HepG2 (cell line): ENCODE results near the gene TBC1D1. TPM values are rescaled to one million over a fixed set of nuclear protein-coding genes. Genes with fewer than 3 reads are reported as not detected.

Source experiments
- MTA1 ChIP-seq: sonication (generic); formaldehyde crosslinking; IDR thresholded peaks from 2 replicates; pipeline ENCODE4 v1.4.0; 2020; ENCODE audit warnings: missing genetic modification reagents, mild to moderate bottlenecking, borderline replicate concordance
- SIX4 ChIP-seq: sonication (generic); formaldehyde crosslinking; IDR thresholded peaks from 2 replicates; pipeline ENCODE4 v1.4.0; 2020; ENCODE audit warnings: missing genetic modification reagents
- ZNF136 ChIP-seq: sonication (generic); formaldehyde crosslinking; IDR thresholded peaks from 2 replicates; pipeline ENCODE4 v1.8.1; 2022; ENCODE audit warnings: low read depth, mild to moderate bottlenecking, moderate library complexity, missing genetic modification reagents
- ZNF501 ChIP-seq: sonication (generic); formaldehyde crosslinking; IDR thresholded peaks from 2 replicates; pipeline ENCODE4 v1.5.1; 2020; ENCODE audit warnings: mild to moderate bottlenecking, moderate library complexity, missing genetic modification reagents
- ZNF646 ChIP-seq: sonication (generic); formaldehyde crosslinking; IDR thresholded peaks from 2 replicates; pipeline ENCODE4 v1.9.0; 2021; ENCODE audit warnings: mild to moderate bottlenecking, missing genetic modification reagents
- polyA plus RNA-seq, 8 experiments: library from polyadenylated mRNA; depleted of rRNA in 3 of 8; stranded (reverse) in 7 of 8; unstranded in 1 of 8; fragments of >200 nt; fragmentation: Illumina TruSeq in 4 of 8; extraction: Trizol in 4 of 8; gene quantifications; 2 replicates each; pipeline versions ENCODE4 v1.2.1 to v1.2.3, GENCODE V29; 2011 to 2016; ENCODE audit warnings: low read depth in 4 of 8, missing spikeins in 1 of 8, mixed read lengths in 1 of 8; ENCODE audit not compliant: insufficient read depth in 1 of 8
- total RNA-seq, 5 experiments: library from RNA; depleted of rRNA; stranded (reverse); fragments of >200 nt; fragmentation: Illumina TruSeq; extraction: Trizol; gene quantifications; 2 replicates each; pipeline ENCODE4 v1.2.3, GENCODE V29; 2016; ENCODE audit warnings: low read depth in 1 of 5
- TF ChIP-seq, protein P1 (sequence below): sonication (generic); formaldehyde crosslinking; IDR thresholded peaks from 2 replicates; pipeline ENCODE4 v1.5.1; 2020; ENCODE audit warnings: missing genetic modification reagents, mild to moderate bottlenecking, borderline replicate concordance
- TF ChIP-seq, protein P2 (sequence below): IDR thresholded peaks from 2 replicates; pipeline ENCODE4 v1.6.1; 2016; ENCODE audit warnings: missing compliant biosample characterization, missing genetic modification reagents, borderline replicate concordance
- TF ChIP-seq, protein P3 (sequence below): sonication (generic); formaldehyde crosslinking; IDR thresholded peaks from 2 replicates; pipeline ENCODE4 v1.4.0; 2020; ENCODE audit warnings: mild to moderate bottlenecking, missing genetic modification reagents
- TF ChIP-seq, protein P4 (sequence below), 2 experiments: sonication (generic) in 1 of 2; formaldehyde crosslinking in 1 of 2; IDR thresholded peaks; 2 replicates each; pipeline versions ENCODE4 v1.4.0 to v1.6.1; 2018 to 2020; ENCODE audit warnings: missing genetic modification reagents in 2 of 2, borderline replicate concordance in 1 of 2, low read depth in 1 of 2, mild to moderate bottlenecking in 1 of 2, missing biosample characterization in 1 of 2

TBC1D1 gene
- total and polyA plus RNA-seq, 2 of the 13 experiments (the other 11 are each of a cell fraction or from before 2014, with no cell fraction given): 37.3 to 62.8 TPM

GRCh38 chr4:38132843-38133662, 242.2 kb downstream of the TBC1D1 start (continued):
- TF ChIP-seq, protein P1, sequence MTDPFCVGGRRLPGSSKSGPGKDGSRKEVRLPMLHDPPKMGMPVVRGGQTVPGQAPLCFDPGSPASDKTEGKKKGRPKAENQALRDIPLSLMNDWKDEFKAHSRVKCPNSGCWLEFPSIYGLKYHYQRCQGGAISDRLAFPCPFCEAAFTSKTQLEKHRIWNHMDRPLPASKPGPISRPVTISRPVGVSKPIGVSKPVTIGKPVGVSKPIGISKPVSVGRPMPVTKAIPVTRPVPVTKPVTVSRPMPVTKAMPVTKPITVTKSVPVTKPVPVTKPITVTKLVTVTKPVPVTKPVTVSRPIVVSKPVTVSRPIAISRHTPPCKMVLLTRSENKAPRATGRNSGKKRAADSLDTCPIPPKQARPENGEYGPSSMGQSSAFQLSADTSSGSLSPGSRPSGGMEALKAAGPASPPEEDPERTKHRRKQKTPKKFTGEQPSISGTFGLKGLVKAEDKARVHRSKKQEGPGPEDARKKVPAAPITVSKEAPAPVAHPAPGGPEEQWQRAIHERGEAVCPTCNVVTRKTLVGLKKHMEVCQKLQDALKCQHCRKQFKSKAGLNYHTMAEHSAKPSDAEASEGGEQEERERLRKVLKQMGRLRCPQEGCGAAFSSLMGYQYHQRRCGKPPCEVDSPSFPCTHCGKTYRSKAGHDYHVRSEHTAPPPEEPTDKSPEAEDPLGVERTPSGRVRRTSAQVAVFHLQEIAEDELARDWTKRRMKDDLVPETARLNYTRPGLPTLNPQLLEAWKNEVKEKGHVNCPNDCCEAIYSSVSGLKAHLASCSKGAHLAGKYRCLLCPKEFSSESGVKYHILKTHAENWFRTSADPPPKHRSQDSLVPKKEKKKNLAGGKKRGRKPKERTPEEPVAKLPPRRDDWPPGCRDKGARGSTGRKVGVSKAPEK: no peak
- TF ChIP-seq, protein P2, sequence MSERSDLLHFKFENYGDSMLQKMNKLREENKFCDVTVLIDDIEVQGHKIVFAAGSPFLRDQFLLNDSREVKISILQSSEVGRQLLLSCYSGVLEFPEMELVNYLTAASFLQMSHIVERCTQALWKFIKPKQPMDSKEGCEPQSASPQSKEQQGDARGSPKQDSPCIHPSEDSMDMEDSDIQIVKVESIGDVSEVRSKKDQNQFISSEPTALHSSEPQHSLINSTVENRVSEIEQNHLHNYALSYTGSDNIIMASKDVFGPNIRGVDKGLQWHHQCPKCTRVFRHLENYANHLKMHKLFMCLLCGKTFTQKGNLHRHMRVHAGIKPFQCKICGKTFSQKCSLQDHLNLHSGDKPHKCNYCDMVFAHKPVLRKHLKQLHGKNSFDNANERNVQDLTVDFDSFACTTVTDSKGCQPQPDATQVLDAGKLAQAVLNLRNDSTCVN (CRISPR knock-in tag): no peak
- TF ChIP-seq ZNF501 (no peak), SIX4 (CRISPR knock-in tag) (peak; percentile 90), ZNF136 (CRISPR knock-in tag) (no peak; the same call in 1 of the 2 replicates), ZNF646 (CRISPR knock-in tag) (no peak), MTA1 (CRISPR knock-in tag) (peak; percentile 43; the same call in 1 of the 2 replicates)
- TF ChIP-seq, protein P3, sequence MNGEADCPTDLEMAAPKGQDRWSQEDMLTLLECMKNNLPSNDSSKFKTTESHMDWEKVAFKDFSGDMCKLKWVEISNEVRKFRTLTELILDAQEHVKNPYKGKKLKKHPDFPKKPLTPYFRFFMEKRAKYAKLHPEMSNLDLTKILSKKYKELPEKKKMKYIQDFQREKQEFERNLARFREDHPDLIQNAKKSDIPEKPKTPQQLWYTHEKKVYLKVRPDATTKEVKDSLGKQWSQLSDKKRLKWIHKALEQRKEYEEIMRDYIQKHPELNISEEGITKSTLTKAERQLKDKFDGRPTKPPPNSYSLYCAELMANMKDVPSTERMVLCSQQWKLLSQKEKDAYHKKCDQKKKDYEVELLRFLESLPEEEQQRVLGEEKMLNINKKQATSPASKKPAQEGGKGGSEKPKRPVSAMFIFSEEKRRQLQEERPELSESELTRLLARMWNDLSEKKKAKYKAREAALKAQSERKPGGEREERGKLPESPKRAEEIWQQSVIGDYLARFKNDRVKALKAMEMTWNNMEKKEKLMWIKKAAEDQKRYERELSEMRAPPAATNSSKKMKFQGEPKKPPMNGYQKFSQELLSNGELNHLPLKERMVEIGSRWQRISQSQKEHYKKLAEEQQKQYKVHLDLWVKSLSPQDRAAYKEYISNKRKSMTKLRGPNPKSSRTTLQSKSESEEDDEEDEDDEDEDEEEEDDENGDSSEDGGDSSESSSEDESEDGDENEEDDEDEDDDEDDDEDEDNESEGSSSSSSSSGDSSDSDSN: no peak; the same call in 1 of the 2 replicates
- TF ChIP-seq, protein P4, sequence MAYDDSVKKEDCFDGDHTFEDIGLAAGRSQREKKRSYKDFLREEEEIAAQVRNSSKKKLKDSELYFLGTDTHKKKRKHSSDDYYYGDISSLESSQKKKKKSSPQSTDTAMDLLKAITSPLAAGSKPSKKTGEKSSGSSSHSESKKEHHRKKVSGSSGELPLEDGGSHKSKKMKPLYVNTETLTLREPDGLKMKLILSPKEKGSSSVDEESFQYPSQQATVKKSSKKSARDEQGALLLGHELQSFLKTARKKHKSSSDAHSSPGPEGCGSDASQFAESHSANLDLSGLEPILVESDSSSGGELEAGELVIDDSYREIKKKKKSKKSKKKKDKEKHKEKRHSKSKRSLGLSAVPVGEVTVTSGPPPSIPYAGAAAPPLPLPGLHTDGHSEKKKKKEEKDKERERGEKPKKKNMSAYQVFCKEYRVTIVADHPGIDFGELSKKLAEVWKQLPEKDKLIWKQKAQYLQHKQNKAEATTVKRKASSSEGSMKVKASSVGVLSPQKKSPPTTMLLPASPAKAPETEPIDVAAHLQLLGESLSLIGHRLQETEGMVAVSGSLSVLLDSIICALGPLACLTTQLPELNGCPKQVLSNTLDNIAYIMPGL (CRISPR knock-in tag; IDR thresholded peaks at IDR 0.05; ENCODE audit: borderline replicate concordance in 1 of 2, low read depth in 1 of 2): 0 out of 4 replicates have a peak, but pooled peaks of 1 of the 2 experiments have one; percentile 33
